ENCODE measurements around the gene SPACA7.

GRCh38 chr13:112466132-112467058 lies 90.2 kb downstream of the SPACA7 start:
- TF ChIP-seq YY1 (IDR thresholded peaks at IDR 0.05; ENCODE audit: insufficient read depth, insufficient read length) (no peak), ZNF274 (IDR thresholded peaks at IDR 0.05; ENCODE audit: low read depth, low read length) (no peak), SUZ12 (IDR thresholded peaks at IDR 0.05; ENCODE audit: extremely low read depth, insufficient read depth, insufficient read length) (no peak)
